Inferior parietal cortex (tissue), 1 donor: ENCODE results near the gene CACFD1.

Source experiments
- DNase-seq: peaks from one replicate; pipeline ENCODE4 v3.0.0-alpha.2; 2016; ENCODE audit errors: extremely low spot score

CACFD1 gene

GRCh38 chr9:133518200-133518599, 58.4 kb downstream of the CACFD1 start:
- DNase-seq: no peak

DNA sequence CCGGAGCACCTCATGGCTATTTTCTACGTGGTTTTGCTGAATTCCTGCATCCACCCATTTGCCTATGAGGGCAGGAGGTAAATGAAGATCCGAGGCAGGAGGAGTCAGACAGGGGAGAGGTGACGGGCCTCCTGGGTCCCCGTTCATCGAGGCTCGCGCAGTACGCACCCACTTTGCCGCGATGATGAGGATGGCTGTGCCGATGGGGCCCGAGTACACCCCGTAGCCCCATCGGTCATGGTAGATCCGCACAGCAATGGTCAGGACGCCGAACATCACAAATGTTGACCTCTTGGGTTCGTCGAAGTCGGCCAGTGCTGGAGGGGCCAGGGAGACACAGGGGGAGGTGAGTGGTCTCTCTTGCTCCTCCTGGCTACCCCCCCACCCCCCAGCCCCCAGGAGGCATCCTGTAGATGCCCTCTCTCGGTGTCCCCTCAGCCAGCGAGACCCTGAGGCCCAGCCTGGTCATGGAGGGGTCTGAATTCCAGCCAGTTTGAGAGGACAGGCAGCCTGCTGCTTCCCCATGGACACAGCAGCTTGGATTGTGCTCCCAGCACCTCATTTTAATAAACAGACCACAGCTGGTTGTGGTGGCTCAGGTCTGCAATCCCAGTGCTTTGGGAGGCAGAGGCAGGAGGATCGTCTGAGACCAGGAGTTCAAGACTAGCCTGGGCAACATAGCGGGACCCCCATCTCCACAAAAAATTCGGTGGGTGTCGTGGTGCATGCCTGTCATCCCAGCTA, 59.1 kb downstream of the CACFD1 start:
- DNase-seq: no peak

GRCh38 chr9:133519693-133520092, 59.9 kb downstream of the CACFD1 start:
- no peak for DNase-seq

- no peak for DNase-seq
These were observed 60.5 kb downstream of the CACFD1 start for GRCh38 chr9:133520121-133520835.
